Peyer's patch (tissue), 4 donors: ENCODE measurements around the gene RHOB.

Experiments used
- POLR2A ChIP-seq, 2 donors: fragments of 450-650 bp; IDR thresholded peaks; one replicate each; pipeline ENCODE4 v1.5.1; 2017; ENCODE audit warnings: antibody characterized with exemption in 2 of 2, mild to moderate bottlenecking in 2 of 2, moderate library complexity in 2 of 2
- TF ChIP-seq, protein P1 (sequence below), 6 experiments: fragments of 450-650 bp in 4 of 6; fragments of 200-600 bp in 2 of 6; sonication (generic) in 1 of 6; IDR thresholded peaks; one replicate each; pipeline ENCODE4 v1.5.1; 2017 to 2019; ENCODE audit warnings: antibody characterized with exemption in 6 of 6, mild to moderate bottlenecking in 3 of 6, moderate library complexity in 1 of 6

DNA sequence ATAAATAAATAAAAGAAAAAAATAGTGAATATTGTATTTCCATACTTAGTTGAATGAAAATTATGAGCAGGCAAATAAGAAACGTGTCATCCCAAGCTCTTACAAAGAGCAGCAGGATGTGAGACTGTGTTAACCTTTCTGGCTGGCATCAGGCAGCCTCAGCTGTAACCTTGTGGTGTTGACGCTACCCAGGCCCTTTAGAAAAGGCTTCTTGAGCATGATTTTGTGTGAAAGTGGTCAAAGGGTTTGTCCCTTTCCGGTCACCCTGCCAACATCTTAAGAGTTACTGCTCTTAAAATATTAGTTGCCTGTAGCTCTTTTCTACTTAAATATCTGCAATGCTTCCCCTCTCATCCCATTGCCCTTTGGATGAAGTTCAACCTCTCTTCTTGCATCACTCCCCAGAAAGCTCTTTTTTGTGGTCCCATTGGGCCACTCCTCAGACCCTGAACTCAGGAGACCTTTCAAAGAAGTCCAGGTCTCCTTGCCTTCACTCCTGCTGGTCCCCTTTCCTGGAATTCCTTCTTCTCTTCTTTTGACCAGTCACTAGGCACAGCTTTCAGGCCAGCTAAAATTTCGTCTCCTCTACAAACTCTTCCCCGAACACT is 35.0 kb downstream of the RHOB start:
- TF ChIP-seq, protein P1, sequence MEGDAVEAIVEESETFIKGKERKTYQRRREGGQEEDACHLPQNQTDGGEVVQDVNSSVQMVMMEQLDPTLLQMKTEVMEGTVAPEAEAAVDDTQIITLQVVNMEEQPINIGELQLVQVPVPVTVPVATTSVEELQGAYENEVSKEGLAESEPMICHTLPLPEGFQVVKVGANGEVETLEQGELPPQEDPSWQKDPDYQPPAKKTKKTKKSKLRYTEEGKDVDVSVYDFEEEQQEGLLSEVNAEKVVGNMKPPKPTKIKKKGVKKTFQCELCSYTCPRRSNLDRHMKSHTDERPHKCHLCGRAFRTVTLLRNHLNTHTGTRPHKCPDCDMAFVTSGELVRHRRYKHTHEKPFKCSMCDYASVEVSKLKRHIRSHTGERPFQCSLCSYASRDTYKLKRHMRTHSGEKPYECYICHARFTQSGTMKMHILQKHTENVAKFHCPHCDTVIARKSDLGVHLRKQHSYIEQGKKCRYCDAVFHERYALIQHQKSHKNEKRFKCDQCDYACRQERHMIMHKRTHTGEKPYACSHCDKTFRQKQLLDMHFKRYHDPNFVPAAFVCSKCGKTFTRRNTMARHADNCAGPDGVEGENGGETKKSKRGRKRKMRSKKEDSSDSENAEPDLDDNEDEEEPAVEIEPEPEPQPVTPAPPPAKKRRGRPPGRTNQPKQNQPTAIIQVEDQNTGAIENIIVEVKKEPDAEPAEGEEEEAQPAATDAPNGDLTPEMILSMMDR (IDR thresholded peaks at IDR 0.05), result no peak
- no peak for TF ChIP-seq POLR2A (IDR thresholded peaks at IDR 0.05)
